ENCODE measurements around the gene NUP58. TPM values are rescaled to one million over a fixed set of nuclear protein-coding genes. Genes with fewer than 3 reads are reported as not detected.
A peak's percentile ranks its signal among the peaks of the same experiment; 100 is the strongest.
"Not testable (repeated sequence)": the region's sequence is repeated elsewhere in the genome, so short reads cannot be mapped to it uniquely, and the experiment has no call there.

NUP58 gene
- total RNA-seq, 1 donor from 2014 or later = 128 TPM

DNA sequence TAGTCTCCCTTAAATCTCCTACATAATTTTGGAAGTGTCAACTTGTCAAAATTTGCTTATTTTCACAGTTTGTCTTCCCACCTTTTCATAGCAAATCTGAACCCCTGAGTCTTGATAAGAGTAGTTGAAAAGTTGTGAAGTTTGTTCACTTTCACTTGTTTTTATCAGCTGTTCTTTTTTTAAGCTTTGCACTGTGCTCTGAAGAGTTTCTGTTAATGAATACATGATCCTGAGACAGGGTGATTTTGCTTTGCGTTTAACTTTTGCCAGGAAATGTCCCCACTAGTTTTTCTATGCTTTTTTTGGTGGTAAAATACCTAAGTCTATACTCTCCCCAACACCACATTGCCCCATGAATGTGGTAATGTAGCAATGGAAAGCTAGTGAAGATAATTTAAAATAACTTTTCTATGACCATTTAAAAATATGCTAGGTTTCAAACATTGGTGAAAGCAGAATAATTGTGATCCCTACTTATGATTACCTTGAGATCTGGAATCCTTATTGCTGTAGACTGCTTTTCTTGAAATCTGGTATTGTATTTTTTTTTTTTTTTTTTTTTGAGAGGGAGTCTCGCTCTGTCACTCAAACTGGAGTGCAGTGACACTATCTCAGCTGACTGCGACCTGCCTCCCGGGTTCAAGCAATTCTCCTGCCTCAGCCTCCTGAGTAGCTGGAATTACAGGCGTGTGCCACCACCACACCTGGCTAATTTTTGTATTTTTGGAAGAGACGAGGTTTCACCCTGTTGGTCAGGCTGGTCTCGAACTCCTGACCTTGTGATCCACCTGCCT is 5.4 kb downstream of the NUP58 start:
- DNase-seq = no peak

DNA sequence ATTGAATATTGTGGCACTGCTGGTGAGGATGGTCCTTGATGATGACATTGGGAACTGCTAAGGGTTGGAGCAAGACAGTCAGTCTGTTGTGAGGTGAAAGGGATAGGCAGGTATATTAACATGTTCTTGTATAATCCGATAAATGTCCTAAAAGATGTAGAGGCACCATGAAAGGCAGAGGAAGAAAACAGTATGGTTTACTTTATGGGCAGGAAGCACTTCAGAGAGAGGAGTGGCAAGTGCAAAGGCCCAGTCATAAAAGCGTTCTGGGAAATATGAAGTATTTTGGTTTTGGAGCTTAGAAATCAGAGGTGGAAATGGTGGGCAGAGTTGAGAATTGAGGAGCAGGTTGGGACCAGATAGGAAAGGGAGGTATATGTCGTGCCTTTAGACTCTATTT is 9.5 kb downstream of the NUP58 start:
- no peak for DNase-seq

DNA sequence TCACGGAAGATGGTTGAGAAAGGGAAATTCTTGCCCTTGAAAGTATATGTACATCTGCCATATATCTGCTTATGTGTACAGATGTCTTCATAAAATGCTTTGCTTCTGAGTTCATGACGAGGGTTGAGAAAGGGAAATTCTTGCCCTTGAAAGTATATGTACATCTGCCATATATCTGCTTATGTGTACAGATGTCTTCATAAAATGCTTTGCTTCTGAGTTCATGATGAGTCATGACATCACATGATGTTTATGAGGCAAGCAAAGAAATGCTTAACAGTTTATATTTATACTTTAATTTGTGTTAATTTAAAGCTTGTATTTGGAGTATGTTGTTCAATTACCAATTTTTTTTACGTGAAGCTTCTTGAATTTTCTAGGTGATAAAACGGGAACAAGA is 17.5 kb downstream of the NUP58 start:
- DNase-seq = not testable (repeated sequence)

DNA sequence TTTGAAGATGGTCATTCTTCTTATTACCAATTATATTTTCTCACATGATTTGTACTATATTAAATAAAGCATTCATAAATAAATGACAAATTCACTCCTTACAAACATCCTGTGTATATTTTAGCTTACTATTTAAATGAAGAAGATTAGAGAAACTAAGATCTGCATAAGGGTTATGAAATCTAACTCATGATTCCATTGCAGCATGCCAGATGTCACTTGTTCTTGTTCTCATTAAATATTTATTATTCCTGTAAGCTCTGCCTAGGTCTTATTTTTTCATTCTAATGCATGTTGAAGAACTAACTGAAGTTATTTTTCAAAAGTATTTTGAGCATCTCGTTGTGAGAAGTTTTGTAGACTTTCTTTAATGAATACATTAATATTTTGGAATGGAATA is 18.3 kb downstream of the NUP58 start:
- DNase-seq = no peak

DNA sequence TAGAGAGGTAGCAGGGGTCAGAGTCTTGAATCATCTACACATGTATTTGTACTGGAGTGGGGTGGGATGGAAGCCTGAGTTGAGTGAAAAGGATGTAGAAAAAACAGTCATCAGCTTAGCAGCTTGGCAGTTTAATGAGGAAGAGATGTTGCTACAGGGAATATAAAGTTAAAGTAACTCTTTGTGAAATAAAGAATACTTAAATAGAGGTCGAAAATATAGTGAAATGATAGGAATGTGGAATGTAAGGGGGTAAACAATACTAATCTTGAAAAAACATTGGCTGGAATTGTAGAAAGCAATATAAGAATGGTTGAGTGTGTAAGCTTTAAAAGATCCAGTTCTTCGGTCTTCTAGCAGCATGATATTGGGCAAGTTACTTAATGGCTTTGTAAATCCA is 22.7 kb downstream of the NUP58 start:
- no peak for DNase-seq

DNA sequence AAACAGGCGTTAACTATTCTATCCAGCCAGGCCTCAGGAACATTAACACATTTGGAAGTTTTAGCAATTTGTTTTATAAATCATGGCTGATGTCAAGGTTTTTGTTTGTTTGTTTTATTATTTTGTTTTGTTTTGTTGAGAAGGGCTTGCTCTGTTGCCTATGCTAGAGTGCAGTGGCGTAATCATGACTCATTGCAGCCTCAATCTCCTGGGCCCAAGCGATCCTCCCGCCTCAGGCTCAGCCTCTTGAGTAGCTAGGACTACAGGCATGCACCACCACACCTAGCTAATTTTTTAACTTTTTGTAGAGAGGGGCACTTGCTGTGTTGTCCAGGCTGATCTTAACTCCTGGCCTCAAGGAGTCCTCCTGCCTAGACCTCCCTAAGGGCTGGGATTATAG is 28.3 kb downstream of the NUP58 start:
- DNase-seq = no peak

DNA sequence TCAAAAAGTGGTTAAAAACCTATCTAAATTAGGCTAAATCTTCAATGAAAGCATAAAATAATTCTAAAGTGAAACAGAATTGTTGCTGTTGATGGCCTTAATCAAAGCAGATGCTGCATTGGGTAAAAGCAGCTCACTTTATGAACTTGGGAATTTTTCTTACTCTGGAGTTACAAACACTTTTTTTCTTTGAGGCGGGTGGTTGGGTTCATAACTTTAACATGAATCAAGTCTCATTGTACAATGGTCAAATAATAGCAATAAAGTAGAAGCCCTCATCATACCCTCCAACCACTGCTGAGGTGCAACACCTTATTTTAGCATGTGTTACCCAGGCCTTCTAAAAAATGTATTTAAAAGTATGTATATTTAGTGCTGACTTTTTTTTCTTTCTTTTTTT is 29.1 kb downstream of the NUP58 start:
- DNase-seq = no peak

DNA sequence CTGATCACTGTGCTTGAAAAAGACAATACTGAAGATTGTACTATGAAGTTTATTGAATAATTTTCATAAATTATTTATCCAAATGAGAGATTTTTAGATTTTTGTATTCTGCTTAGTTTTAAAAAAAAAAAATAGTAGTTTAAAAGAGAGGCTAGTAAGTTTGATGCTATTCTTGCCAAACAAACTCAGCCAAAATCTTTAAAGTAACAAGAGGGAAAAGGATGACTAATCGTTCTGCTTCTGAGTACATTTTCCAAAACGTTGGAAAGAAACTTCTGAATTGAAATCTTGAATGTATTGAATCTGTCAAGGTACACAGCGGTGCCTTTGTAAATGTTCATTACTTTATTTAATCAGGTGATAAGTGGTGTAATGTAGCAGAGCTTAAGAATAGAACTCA is 34.4 kb downstream of the NUP58 start:
- no peak for DNase-seq

DNA sequence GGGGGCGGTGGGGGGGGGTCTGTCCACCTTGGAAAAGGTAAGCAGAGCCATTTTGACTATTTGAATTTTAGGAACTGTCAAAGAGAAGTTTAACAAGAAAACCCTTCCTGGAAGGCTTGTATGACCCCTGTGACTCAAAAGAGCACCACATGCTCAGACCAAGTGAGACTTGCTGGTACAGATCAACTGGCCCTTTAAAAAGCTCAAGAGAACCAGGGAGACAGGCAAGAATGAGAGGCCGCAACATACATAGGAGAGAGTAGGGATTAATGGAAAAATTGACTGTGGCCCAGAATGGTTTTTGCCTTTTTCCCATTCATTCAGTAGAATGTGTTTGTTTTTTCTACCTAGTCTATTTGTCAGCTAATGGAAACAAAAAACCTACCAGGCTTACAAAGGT is 44.2 kb downstream of the NUP58 start:
- no peak for DNase-seq

DNA sequence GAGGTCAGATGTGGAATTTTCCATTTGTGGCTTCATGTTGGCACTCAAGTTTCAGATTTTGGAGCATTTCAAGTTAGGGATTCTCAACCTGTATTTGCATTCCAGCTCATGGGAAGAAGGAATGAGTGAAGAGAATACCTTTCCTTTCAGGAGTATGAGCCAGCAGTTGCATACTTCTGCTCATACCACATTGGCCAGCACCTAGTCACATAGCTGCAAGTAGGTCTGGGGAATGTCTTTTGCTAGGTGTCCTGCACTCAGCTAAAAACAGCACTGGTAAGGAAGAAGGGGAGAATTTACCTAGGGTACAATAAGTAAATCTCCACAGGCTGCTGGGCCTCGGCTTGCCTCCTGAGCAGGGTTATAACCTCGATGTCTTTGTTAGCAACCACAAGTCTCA is 45.7 kb downstream of the NUP58 start:
- DNase-seq = no peak

DNA sequence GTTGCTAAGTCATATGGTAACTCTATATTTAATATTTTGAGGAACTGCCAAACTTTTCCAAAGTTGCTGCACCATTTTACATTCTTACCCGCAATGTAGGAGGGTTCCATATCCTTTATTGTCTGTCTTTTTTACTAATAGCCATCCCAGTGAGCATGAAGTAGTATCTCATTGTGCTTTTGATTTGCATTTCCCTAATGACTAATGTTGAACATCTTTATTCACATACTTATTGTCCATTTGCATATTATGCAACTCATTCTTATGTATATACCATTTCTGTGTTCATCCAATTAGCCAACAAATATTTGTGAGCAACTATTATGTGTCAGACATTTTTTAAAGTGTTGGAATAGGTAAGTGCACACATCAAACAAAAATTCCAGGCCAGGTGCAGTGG is 50.0 kb downstream of the NUP58 start:
- no peak for DNase-seq

DNA sequence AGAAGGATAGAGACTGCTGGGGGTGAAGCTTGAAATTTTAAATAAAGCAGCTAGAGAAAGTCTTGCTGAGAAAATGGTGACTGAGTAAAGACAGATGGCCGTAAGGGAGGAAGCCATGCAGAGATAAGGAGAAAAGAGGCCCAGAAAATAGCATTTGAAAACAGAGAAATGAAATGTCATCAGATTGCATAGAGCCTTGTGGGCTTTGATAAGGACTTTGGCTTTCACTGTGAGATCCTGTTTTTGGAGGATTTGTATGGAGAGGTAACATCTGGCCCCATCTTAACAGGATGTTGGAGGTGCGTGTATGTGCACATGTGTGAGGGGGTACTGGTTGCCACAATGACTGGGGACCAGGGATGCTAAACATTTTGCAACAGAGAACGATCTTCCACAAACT is 50.8 kb downstream of the NUP58 start:
- DNase-seq = no peak

DNA sequence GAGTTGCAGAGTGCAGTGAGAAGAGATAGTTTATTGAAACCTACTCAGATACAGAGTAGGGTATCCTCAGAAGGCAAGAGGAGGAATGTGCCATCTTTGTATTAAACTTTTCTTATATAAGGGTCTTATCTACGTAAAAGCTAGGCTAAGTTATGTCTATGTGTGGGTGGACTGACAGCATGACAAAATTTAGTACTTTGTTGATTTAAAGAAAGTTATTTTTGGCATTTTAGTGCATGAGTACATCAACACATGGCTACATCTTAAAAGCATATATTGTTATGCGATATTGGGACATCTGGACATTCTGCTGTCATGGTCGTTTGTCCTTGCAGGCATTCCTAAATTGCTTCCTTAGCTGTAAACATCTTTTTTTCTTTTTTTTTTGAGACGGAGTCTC is 51.4 kb downstream of the NUP58 start:
- DNase-seq = no peak

DNA sequence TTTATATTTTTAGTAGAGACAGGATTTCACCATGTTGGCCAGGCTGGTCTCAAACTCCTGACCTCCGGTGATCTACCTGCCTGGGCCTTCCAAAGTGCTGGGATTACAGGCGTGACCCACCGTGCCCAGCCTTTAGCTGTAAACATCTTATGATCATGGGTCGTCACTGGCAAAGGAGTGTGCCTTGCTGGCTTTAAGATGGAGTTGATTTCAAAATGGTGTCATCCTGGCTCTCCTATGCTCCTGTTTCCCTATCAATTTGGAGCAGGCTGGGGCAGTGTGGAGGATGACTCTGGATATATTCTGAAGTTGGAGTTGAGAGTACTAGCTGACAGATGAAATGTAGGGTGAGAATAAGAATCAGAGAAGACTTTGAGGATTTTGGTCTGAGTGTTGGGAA is 51.9 kb downstream of the NUP58 start:
- DNase-seq = no peak

DNA sequence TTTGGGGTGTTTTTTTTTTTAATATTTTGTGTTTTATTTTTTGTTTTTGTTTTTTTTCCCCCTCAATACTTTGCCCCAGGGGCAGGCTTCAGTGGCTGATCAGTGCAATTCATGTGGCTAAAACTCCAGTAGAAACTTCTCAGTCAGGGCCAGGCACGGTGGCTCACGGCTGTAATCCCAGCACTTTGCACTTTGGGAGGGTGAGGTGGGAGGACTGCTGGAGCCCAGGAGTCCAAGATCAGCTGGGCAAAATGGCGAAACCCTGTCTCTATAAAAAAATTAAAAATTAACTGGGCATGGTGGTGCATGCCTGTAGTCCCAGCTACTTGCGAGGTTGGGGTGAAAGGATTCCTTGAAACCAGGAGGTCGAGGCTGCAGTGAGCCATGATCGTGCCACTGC is 53.0 kb downstream of the NUP58 start:
- no peak for DNase-seq

DNA sequence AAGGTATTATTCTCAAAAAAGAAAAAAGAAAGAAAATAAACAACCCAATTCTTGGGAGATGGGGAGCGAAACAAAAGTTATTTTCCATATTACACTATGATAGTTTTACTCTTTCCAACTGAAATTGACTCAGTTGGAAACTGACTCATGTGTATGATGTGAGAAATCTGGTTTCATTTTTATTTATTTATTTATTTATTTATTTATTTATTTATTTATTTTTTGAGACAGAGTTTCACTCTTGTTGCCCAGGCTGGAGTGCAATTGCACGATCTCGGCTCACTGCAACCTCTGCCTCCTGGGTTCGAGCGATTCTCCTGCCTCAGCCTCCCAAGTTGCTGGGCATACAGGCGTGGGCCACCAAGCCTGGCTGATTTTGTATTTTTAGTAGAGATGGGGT is 59.0 kb downstream of the NUP58 start:
- not testable (repeated sequence) for DNase-seq

DNA sequence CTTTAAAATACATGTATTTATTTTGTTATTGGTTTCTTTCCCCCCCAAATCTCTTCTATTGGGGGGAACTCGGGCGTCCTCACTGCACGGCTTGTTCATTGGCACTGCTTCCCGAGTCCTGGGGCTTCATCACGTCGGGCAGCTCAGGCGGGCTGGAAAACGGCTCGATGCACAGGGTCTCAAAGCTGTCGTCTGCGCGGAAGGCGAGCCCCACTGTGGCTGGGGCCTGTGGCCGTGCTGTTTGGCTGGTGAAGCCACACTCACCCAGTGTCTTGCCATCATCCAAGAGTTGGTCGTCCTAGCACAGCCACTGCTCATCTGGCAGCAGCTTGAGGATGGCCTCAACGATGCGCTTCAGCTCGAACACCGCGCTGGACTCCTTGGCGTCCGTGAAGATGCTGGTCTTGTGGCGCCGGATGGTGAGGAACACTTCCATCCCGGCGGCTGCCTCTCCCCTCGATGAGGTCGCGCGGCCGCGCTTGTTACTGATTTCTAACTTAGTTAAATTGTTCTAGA is 64.4 kb downstream of the NUP58 start:
- no peak for DNase-seq

DNA sequence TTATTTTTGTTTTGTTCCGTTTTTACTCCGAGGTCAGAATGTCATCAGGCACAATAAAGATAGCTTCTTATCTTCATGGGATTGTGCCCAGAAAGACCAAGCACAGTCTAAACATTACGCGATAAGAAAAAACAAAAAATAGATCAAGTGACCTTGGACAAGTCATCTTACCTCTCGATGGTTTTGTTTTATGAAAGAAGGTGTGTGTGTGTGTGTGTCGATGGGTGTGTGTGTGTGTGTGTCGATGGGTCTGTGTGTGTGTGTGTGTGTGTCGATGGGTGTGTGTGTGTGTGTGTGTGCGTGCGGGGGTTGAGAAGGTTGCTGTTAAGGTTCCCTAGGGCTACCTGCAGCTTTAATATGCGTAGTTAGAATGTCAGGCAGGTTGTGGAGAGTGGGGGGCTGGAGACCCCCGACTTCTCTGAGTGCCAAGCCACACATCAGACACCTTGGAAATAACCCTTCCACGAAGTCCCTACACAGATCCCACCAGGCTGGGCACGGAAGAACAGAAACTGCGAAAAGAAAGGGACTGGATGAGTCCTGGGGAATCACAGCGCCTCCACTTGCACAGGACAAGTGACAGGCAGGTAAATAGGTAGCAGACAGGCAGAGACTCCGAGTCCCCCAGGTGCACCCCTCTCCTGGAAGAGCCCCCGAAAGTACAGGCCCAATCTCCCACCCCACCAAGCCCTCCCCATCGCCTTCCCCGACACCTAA is 69.9 kb downstream of the NUP58 start:
- no peak for DNase-seq

DNA sequence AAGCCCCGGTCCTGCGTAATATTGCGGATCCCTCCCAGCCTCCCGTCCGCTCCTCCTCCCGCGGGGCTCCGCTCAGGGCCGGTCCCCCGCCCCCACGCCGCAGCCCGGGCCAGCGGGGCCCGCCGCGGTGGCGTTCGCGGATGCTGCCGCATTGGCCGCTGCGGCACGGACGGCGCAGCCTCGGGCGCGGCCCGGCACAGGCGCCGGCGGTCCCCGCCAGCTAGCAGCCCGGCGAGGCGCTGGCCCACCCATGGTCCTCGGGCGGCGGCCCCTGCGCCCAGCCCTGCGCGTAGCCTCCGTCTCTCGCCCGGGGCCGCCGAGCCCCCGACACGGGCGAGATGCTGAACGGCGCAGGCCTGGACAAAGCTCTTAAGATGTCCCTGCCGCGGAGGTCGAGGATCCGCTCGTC is 70.5 kb downstream of the NUP58 start, which contains the start of gene ATP8A2:
Gene ATP8A2, plus strand, starts transcription at position 100 of the 409 bp plus-strand sequence. Its CDS starts 239 bp downstream, at position 339.
- no peak for DNase-seq

DNA sequence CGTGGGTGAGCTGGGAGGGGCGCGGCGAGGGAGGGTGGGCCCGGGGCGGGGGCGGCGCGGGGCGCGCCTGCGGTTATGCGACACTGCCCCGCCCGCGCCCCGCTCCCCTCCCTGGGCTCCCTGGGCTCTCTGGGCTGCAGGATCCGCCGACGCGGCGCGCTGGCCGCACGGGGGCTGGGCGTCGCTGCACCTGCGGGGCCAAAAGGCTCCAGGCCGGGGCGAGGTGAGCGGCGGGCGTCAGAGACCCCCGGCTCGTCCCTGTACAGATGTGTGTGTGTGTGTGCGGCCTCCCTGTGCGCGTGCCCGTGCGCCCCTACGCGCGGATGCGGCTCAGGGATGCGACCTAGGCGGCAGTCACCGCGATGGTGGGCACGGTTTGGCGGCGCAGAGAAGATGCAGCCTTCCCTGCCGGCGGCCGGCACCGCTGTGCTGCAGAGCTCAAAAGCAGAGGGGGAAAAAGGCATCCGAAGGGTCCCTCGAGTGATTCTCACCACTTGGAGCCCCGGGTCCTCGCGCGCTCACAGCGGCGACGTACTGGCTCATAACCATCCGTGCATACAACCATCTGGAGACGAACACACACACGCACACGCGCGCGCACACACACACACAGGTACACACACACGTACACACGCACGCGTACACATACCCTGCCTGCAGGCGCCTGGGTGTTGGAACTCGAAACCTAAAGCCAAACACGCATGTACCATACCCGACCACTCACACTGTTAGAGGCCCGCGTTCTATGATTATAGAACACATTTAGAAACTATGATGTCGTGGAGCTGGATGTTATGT is 71.1 kb downstream of the NUP58 start:
- peak; percentile 15 for DNase-seq

DNA sequence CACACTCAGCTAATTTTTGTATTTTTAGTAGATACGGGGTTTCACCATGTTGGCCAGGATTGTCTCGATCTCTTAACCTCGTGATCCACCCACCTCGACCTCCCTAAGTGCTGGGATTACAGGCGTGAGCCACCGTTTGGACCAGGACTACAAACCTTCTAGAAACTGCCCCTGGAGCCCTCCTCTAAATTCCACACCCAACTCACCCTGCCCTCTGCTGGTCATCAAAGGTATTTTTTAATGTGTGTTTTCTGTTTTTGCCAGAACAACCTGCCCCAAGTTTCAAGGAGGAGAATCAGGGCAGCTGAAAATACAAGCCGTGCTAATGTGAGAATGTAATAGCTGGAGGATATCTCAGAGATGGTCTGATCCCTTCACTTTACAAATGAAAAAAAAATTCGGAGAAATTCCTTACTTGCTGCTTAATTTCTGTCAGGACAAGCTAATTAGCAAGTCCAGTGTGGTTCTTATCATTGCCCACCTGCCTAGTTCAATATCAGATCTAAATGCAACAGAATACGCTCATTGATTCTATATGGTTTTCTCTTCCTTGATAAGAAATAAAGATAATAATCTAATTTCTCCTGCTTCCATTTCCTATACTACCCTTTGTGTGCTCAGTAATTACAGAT is 74.4 kb downstream of the NUP58 start:
- DNase-seq = peak; percentile 53

DNA sequence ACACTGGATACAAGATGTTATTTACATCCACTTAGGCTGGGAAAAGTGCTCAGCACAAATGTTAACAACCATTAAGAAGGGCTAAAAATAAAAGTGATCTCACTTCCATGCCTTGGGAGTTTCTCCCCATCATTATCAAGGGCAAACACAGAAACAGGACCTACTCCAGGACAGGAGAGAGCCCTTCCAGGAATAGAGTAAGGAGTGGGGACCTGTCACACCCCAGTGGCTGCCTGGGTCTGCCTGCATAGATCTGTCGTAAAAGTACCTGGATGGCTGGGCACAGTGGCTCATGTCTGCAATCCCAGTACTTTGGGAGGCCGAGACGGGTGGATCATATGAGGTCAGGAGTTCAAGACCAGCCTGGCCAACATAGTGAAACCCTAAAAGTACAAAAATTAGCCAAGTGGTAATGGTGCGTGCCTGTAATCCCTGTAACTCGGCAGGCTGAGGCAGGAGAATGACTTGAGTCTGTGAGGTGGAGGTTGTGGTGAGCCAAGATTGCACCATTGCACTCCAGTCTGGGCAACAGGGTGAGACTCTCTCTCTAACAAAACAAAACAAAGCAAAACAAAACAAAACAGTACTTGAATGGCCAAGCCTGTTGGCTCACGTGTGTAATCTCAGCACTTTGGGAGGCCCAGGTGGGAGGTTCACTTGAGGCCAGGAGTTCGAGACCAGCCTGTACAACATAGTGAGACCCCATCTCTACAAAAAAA is 76.0 kb downstream of the NUP58 start:
- DNase-seq = peak; percentile 32

Data from tongue (tissue), 2 donors.